OCI-LY7 (cell line): Measurements from ENCODE around the gene ATP8B1.
"Not testable (repeated sequence)": the region's sequence is repeated elsewhere in the genome, so short reads cannot be mapped to it uniquely, and the experiment has no call there.

Experiments
- EZH2phosphoT487 ChIP-seq: fragments of 200-600 bp; sonication (generic); IDR thresholded peaks from 2 replicates; pipeline ENCODE4 v1.6.1; 2018; ENCODE audit warnings: low read depth, borderline replicate concordance, mild to moderate bottlenecking, mixed run types, antibody characterized with exemption, low read length, moderate library complexity, mixed read lengths
- TF ChIP-seq, protein P1 (sequence below): fragments of 200-600 bp; sonication (generic); conservative IDR thresholded peaks from 2 replicates; pipeline ENCODE4 v1.5.1; 2014; ENCODE audit warnings: mild to moderate bottlenecking, antibody characterized with exemption, low read length, moderate library complexity, mixed read lengths

DNA sequence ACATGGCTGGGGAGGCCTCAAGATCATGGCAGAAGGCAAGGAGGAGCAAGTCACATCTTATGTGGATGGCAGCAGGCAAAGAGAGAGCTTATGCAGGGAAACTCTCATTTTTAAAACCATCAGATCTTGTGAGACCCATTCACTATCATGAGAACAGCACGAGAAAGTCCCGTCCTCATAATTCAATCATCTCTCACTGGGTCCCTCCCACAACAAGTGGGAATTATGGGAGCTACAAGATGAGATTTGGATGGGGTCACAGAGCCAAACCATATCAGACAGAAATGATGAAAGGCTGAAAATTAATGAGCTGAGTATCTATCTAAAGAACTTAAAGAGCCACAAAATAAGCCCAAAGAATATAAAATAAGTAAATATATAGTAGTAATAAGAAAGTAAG, 44.3 kb upstream of the ATP8B1 start:
- TF ChIP-seq, protein P1, sequence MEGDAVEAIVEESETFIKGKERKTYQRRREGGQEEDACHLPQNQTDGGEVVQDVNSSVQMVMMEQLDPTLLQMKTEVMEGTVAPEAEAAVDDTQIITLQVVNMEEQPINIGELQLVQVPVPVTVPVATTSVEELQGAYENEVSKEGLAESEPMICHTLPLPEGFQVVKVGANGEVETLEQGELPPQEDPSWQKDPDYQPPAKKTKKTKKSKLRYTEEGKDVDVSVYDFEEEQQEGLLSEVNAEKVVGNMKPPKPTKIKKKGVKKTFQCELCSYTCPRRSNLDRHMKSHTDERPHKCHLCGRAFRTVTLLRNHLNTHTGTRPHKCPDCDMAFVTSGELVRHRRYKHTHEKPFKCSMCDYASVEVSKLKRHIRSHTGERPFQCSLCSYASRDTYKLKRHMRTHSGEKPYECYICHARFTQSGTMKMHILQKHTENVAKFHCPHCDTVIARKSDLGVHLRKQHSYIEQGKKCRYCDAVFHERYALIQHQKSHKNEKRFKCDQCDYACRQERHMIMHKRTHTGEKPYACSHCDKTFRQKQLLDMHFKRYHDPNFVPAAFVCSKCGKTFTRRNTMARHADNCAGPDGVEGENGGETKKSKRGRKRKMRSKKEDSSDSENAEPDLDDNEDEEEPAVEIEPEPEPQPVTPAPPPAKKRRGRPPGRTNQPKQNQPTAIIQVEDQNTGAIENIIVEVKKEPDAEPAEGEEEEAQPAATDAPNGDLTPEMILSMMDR, result not testable (repeated sequence)
- not testable (repeated sequence) for TF ChIP-seq EZH2phosphoT487
